AG04449 (cell line): ENCODE data around the gene IREB2.
"Not testable (repeated sequence)": the region's sequence is repeated elsewhere in the genome, so short reads cannot be mapped to it uniquely, and the experiment has no call there.

ENCODE experiments used
- CTCF ChIA-PET: fragments of 350-600 bp; formaldehyde crosslinking; extraction: SDS; loops from one replicate; lab custom pipeline; 2021; ENCODE audit warnings: antibody characterized with exemption; lab: Yijun Ruan, JAX
- POLR2A ChIA-PET: fragments of 400-600, 350-600 bp; formaldehyde crosslinking; extraction: SDS; loops from one replicate; lab custom pipeline; 2020; ENCODE audit warnings: antibody characterized with exemption, inconsistent platforms; lab: Yijun Ruan, JAX
- DNase-seq: peaks from one replicate; pipeline ENCODE4 v3.0.0-alpha.2; 2010; ENCODE audit warnings: low read depth, low spot score
- H3K4me3 ChIP-seq: 2 replicates; pipeline ENCODE4 v1.5.1; 2011; ENCODE audit warnings: low read depth, mild to moderate bottlenecking, control low read depth, low read length
- TF ChIP-seq, protein P1 (sequence below): IDR thresholded peaks from one replicate; pipeline ENCODE4 v1.5.1; 2011; ENCODE audit warnings: mild to moderate bottlenecking, moderate library complexity, low read length, control low read depth, inconsistent platforms; ENCODE audit not compliant: insufficient read depth; ENCODE audit errors: missing control alignments

The IREB2 gene

GRCh38 chr15:78536134-78536533 is 98.1 kb downstream of the IREB2 start:
- DNase-seq: no peak
- ChIA-PET CTCF (no interaction called here), POLR2A (no interaction called here)
- no peak overlapping the region for H3K4me3 ChIP-seq
- TF ChIP-seq, protein P1, sequence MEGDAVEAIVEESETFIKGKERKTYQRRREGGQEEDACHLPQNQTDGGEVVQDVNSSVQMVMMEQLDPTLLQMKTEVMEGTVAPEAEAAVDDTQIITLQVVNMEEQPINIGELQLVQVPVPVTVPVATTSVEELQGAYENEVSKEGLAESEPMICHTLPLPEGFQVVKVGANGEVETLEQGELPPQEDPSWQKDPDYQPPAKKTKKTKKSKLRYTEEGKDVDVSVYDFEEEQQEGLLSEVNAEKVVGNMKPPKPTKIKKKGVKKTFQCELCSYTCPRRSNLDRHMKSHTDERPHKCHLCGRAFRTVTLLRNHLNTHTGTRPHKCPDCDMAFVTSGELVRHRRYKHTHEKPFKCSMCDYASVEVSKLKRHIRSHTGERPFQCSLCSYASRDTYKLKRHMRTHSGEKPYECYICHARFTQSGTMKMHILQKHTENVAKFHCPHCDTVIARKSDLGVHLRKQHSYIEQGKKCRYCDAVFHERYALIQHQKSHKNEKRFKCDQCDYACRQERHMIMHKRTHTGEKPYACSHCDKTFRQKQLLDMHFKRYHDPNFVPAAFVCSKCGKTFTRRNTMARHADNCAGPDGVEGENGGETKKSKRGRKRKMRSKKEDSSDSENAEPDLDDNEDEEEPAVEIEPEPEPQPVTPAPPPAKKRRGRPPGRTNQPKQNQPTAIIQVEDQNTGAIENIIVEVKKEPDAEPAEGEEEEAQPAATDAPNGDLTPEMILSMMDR: no peak

GRCh38 chr15:78537266-78537905 is 99.4 kb downstream of the IREB2 start:
- DNase-seq: no peak
- no peak overlapping the region for H3K4me3 ChIP-seq
- TF ChIP-seq, protein P1: no peak
- ChIA-PET POLR2A (no interaction called here), CTCF (interaction anchor here (0.7 kb wide), 1 partner anchor 16 kb away, joined by 3 read pairs; no protein-coding TSS in a partner anchor)

- TF ChIP-seq, protein P1: no peak
- CTCF ChIA-PET: interaction anchor here (1.6 kb wide), 1 partner anchor 27 kb away, joined by 4 read pairs; the partner anchor contains the start of gene CHRNA5
- POLR2A ChIA-PET: no interaction called here
- H3K4me3 ChIP-seq: no peak overlapping the region
- DNase-seq: no peak
These were observed 100.3 kb downstream of the IREB2 start for GRCh38 chr15:78538358-78538757.

DNA sequence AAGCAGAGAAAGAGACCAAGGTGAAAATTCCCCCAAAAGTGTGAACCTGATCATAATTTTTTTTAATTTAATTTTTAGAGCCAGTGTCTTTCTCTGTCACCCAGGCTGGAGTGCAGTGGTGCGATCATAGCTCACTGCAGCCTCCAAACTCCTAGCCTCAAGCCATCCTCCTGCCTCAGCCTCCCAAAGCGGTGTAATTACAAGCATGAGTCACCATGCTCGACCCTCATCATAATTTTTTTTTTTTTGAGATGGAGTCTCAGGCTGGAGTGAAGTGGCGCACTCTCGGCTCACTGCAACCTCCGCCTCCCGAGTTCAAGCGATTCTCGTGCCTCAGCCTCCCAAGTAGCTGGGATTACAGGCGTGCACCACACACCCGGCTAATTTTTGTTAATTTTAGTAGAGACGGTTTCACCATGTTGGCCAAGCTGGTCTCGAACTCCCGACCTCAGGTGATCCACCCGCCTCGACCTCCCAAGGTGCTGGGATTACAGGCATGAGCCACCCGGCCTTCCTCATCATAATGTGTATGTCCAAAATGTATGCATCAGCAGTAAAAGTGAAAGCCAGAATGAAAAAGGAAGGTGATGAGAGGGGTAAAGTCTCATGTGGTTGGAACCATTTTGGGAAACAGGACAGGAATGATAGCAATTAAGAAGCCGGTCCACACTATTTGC is 101.6 kb downstream of the IREB2 start:
- DNase-seq: not testable (repeated sequence)
- ChIA-PET CTCF (interaction anchor here (1.2 to 1.6 kb wide), 4 partner anchors 26 to 170 kb away, joined by 3 to 6 read pairs (median 4); partner anchors contain the start of gene CHRNA5), POLR2A (interaction anchor here (0.7 to 2.1 kb wide), 5 partner anchors 9 to 102 kb away, joined by 3 to 14 read pairs (median 4); partner anchors contain the start of genes CHRNA5, HYKK and IREB2)
- peak overlapping the region; percentile 94 for H3K4me3 ChIP-seq

DNA sequence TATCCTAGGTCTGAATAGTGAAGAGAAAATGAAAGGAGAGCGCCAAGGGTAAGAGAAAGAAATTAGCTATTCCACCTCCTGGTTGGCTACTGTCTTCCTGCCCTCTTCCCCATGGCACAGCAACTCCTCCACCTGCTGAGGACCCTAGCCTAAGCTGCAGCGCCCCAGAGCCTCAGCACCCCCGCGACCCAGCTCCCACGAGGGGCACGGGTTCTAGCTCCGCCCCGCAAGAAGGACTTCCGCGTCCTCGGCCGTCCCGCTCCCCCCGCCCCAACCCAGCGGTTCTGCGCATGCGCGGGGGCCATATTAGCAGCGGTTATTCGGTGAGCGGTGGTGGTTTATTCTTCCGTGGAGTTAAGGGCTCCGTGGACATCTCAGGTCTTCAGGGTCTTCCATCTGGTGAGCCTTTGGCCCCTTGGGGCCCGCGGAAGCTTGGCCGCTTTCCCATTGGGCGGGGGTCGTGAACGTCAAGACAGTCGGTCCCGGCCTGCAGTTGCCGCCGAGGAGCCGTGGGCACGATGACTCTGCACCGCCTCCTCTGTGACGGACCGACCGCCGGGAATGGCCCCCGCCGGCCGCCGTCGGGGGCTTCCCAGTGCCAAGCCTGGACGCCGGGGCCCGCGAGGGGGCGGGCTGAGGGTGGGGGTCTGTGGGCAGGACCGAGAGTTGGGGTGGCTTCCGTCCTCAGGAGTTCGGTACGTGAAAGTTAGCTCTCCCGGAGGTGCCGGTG is 102.3 kb downstream of the IREB2 start, which contains the start of gene PSMA4:
PSMA4 (plus strand) TSS at position 304 of the 730 bp plus-strand sequence. CDS start 1,484 bp downstream, outside the sequence.
- TF ChIP-seq, protein P1: no peak
- ChIA-PET POLR2A (interaction anchor here (0.7 to 2.1 kb wide), 6 partner anchors 9 to 102 kb away, joined by 3 to 14 read pairs (median 4); partner anchors contain the start of genes CHRNA5, HYKK and IREB2), CTCF (interaction anchor here (1.2 to 1.6 kb wide), 4 partner anchors 25 to 169 kb away, joined by 3 to 6 read pairs (median 4); partner anchors contain the start of gene CHRNA5)
- peak within 1 kb of the TSS; percentile 94 for H3K4me3 ChIP-seq
- DNase-seq: no peak
